Measurements from ENCODE around the gene FHIP2A.

GRCh38 chr10:114821293-114821914, at the start of gene FHIP2A:
- TF ChIP-seq EP300 (IDR thresholded peaks at IDR 0.05) (no peak), CTCF (IDR thresholded peaks at IDR 0.05) (peak; percentile 58 to 97 (median 90)), POLR2A (IDR thresholded peaks at IDR 0.05) (peak; percentile 26 to 37)
